T follicular helper cell (primary cell): ENCODE results near the gene ALDH7A1.
"Not testable (repeated sequence)": the region's sequence is repeated elsewhere in the genome, so short reads cannot be mapped to it uniquely, and the experiment has no call there.

Experiments
- DNase-seq: peaks from one replicate; pipeline ENCODE4 v3.0.0-alpha.2; 2020; ENCODE audit warnings: low read depth

The ALDH7A1 gene

GRCh38 chr5:126535856-126536545 is 59.0 kb downstream of the ALDH7A1 start:
- DNase-seq: no peak

- no peak for DNase-seq
Observed at GRCh38 chr5:126534553-126534952, 60.5 kb downstream of the ALDH7A1 start.

GRCh38 chr5:126531543-126532120 is 63.4 kb downstream of the ALDH7A1 start:
- no peak for DNase-seq

- DNase-seq: no peak
Observed at GRCh38 chr5:126527892-126528291, 67.1 kb downstream of the ALDH7A1 start.

- DNase-seq: no peak
Observed at GRCh38 chr5:126527158-126527557, 67.9 kb downstream of the ALDH7A1 start.

- DNase-seq: no peak
Observed at GRCh38 chr5:126526493-126526892, 68.5 kb downstream of the ALDH7A1 start.

GRCh38 chr5:126525630-126526245 is 69.3 kb downstream of the ALDH7A1 start:
- no peak for DNase-seq

- DNase-seq: no peak
Observed at GRCh38 chr5:126523818-126524510, 71.1 kb downstream of the ALDH7A1 start.

GRCh38 chr5:126521130-126521529 is 73.9 kb downstream of the ALDH7A1 start:
- DNase-seq: no peak

GRCh38 chr5:126520593-126520953 is 74.4 kb downstream of the ALDH7A1 start:
- DNase-seq: no peak

- DNase-seq: no peak
Observed at GRCh38 chr5:126519637-126520592, 75.1 kb downstream of the ALDH7A1 start.

GRCh38 chr5:126519223-126519622 is 75.8 kb downstream of the ALDH7A1 start:
- not testable (repeated sequence) for DNase-seq

GRCh38 chr5:126516852-126517251 is 78.2 kb downstream of the ALDH7A1 start:
- no peak for DNase-seq

GRCh38 chr5:126516133-126516532 is 78.9 kb downstream of the ALDH7A1 start:
- DNase-seq: no peak

- DNase-seq: no peak
Observed at GRCh38 chr5:126515337-126515736, 79.7 kb downstream of the ALDH7A1 start.

GRCh38 chr5:126514558-126515141 is 80.4 kb downstream of the ALDH7A1 start:
- DNase-seq: no peak

GRCh38 chr5:126514131-126514557 is 80.9 kb downstream of the ALDH7A1 start:
- DNase-seq: no peak

- no peak for DNase-seq
Observed at GRCh38 chr5:126513703-126514102, 81.3 kb downstream of the ALDH7A1 start.

GRCh38 chr5:126513302-126513701 is 81.7 kb downstream of the ALDH7A1 start:
- DNase-seq: no peak

GRCh38 chr5:126512451-126512850 is 82.6 kb downstream of the ALDH7A1 start:
- no peak for DNase-seq

- DNase-seq: no peak
Observed at GRCh38 chr5:126511961-126512360, 83.1 kb downstream of the ALDH7A1 start.
